HG02610 (cell line): ENCODE data around the gene TPM1.
"Not testable (repeated sequence)": the region's sequence is repeated elsewhere in the genome, so short reads cannot be mapped to it uniquely, and the experiment has no call there.

Experiments used
- ATAC-seq: cut with Tn5 transposase; IDR thresholded peaks from one replicate; pipeline ENCODE4 v1.9.1; 2021; ENCODE audit warnings: mild to moderate bottlenecking, moderate library complexity; ENCODE audit not compliant: unreplicated experiment

TPM1 gene

GRCh38 chr15:63041974-63042876, at the start of gene TPM1:
Gene TPM1, plus strand, starts transcription at chr15:63042747. Its CDS starts 83 bp downstream, at chr15:63042830.
- no peak for ATAC-seq

DNA sequence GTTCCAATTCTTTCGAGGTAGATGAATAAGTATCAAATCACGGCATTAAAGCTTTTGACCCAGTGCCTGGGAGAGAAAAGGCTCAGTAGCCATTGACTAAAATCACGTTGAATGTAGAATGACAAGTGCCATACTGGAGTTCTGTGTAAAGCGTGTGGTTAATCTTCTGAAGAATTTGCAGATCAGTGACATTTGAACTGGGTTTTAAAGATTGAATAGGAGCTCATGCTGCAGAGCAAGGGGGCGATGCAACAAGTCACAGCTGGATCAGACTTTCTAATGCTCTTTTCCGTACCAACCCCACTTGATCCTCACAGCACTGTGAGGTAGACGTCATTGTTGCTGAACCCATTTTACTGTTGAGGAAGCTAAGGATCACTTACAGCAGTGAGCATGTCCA, 49.5 kb upstream of the TPM1 start:
- no peak for ATAC-seq

GRCh38 chr15:62993632-62994031, 48.9 kb upstream of the TPM1 start:
- ATAC-seq, result not testable (repeated sequence)

DNA sequence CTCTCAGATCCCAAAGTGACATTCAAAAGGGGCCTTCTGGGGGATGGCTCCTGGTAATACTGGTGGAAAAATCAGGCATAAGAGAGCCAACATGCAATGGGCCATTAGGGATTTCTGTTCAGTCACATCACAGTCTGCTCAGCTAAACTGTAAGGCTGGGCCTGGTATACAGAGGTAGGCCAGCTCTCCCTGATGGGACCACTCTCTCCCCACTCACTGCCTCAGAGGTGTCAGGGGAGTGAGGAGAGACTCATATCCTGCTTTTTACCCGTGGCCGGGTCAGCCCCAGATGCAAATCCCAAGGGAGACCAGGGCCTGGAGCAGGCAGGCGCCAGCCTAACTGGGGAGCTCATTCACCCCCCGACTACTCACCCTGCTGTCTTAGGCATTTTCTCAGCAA, 48.1 kb upstream of the TPM1 start:
- no peak for ATAC-seq

GRCh38 chr15:62994975-62995681, 47.4 kb upstream of the TPM1 start:
- no peak for ATAC-seq

DNA sequence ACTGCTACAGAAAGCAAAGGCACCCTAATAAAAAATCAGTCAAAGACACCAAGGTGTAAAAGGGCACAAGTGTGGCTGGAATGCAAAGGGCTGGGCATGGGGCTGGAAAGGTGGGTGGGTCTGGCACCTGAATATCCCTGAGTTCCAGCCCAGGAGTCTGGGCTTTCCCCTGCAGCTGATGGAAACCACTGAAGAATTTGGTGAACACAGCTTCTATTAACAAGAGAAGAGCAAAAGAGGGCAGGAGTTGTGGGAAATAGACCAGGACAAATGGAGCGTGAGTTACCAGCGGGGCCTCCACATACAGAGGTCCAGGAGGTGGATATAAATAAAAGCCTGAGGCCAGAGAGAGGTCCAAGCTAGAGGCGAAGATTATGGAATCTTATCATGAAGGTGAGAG, 45.1 kb upstream of the TPM1 start:
- ATAC-seq, result no peak

DNA sequence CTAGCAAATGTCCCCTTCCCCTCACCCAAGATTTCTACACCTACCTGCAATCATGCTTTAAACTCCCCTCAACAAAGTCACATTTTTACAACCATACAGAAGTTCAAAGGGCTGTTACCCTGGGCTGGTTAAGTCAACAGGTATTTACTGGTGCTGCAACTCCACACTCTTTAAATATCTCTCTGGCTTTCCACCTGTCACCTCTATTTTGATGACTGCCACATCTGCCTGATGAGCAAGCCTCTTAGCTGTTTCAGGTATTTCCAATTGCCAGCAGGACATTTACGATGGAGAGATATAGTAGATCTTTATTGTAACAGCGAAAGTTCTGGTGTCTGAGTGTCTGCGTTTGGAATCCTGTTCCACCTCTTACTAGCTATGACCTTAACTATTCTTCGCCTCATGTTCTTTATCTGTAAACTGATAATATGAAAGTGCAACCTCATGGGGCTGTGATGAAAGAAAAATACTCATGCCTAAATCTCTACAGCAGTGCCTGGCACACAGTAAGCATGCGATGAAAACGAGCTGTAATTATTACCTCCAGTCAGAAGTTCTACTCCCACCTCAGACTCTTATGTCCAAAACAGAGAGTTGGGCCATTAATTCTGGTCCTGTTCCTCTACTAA, 44.2 kb upstream of the TPM1 start:
- no peak for ATAC-seq

- no peak for ATAC-seq
Observed at GRCh38 chr15:62999178-62999577, 43.4 kb upstream of the TPM1 start.

DNA sequence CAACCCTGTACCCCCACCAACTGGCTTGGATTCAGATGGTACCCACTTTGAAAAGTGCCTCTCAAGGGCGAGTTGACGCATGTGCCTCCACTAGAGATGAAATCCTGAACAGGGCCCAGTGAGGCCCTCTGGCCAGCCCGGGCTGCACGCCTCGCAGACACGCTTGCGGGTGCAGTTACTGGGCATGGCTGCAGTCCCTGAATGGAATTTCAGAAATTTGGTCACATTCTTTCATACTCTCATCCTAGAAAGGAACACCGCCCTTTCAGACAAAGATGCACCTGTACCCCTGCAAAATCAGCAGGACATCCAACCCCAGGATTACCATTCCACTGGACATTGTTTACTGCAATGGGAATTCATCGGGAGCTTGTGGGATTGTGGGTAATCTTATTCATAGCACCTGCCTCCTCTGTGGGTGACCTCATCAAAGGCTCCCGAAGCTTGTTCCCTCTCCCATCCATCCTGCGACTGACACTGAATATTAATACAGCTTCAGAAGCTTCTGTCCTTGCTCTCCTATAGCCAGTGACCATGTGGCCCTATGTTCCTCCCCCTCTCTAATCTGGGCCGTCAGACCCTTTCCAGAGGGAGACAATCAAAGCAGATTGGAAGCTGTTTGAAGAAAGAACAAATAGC, 42.5 kb upstream of the TPM1 start:
- ATAC-seq, result no peak

DNA sequence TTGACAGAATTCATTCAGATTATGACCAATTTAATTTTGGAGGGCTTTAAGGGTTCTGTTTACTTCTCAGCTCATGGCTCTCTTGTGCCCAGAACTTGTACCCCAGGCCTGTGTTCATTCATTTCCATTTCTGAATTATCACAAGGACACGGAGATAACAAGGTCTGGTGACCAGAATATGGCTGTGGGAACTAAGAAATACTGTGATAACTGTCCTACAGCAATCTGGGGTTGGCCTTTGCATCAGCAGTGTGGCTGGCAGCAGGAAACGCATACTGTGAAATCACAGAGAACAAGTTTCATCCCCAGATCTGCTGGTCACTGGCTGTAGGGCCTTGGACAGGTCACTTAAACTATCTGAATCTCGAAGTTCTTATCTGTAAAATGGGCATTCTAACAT, 41.8 kb upstream of the TPM1 start:
- ATAC-seq, result no peak

DNA sequence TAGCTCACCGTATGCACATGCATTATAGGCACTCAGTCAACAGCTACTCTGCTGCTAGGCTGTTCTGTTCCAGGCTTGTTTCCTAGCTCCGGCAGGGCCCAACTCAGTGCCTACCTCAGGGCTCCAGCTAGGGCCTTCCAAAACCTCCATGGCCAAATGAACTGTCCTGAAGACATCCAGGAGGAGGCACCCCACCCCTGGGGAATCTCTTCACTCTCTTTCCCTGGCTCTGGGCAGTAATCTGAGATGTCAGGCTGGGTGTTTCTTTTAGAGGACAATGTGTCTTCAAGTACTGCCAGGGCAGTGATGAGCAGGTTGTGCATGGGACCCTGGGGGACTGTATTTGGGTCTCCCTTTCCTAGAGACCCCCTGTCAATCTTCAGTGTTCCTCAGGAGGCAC, 38.3 kb upstream of the TPM1 start:
- no peak for ATAC-seq

DNA sequence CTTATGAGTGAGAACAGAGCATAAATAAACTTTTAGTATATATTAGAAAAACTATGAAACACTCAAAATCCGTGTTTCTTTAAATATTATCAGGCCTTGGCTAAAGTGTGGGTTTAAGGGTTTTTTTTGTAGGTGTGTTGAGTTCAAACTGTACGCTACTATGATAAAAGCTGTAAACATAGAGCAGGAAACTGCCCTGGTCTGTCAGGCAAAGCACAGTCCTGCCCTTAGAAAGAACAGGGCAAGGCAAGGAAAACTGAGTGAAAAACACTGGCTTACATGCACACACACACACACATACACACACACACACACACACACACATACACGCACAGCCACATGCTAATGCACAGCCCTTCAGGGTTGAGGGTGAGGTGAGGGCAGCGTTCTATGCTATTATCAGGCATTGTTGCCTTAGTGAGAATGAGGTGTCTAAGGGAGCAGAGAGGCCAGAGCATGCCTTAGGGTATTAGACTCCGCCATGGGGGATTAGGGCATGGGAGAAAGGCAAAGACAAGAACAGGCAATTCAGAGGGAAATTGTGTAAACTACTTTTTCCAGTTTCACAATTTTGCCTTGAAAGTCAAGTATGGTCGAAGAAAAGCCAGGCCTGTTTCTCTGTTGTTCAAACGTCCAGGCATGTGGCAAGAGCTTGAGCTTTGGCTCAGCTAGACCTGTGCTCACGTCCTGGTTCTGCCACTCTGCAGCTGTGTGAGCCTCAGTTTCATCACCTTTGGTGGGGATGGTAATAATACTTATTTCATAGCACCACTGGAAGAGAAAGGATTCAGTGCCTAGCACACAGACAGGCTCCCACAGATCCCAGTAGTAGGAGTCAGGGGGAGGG, 36.3 kb upstream of the TPM1 start:
- ATAC-seq, result no peak

DNA sequence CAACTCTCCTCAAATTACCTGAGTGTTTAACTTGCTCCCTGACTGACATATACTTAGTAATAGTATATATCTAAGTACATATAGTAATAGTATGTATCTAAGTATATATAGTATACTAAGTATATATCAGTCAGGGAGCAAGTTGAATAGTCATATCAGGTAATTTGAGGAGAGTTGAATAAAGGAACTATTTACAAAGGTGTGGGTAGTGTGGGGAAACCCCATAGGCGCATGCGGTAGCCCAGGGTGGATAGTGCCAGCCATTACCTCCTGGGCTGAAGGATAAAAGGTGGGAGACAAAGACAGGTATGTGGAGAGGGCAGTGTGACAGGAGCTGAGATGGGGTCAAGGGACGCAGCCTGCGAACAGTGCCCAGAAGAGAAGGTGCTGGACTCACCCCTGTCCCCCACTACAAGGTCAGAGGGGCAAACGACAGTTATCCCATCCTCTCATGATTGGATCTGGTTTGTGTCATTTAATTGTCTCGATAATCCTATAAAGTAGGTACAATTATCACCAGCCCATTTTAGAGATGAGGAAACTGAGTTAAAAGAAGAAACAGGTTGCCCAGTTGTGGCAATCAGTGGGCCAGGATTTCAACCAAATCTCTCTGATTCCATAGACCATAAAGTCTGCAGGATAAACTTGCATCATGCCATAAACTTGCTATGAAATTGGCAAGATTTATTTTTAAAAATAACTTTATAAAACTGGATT, 34.1 kb upstream of the TPM1 start:
- ATAC-seq, result no peak

- no peak for ATAC-seq
Observed at GRCh38 chr15:63010386-63010785, 32.2 kb upstream of the TPM1 start.

DNA sequence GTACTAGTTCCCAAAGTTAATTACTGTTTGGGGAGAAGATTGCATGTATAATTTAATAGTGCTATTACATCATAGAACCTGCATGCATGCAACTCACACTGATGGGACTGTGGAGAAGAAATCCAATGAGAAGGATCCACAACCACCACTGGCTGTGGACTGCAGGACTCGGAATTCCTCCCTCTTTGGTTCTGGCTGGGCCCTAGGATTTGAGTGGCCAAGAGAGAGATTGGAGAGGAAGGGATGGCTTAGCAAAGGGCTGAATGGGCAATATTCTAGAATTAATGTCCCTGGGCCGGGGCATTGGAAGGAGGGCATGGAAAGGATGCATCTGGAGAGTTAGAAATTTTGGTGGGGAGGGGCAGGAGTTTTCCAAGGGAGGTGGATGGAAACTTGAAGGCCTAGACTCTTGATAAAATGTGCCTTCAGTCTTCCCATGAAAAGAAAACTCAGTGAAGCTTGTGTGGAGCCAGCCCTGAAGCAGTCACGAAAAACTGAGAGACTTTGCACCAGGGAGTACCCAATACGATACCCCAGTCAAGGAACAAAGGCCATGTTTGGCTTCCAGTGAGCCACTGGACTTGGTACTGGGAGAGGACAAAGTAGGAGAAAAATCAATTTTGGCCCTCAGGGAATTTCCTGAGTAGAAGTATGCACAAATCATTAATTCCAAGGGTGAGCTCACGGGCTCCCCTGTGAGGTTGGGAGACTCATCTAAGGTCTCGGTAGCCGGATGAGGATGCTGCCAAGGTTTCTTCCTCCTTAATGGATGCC, 31.4 kb upstream of the TPM1 start:
- ATAC-seq, result no peak

- ATAC-seq, result no peak
Observed at GRCh38 chr15:63012444-63012843, 30.1 kb upstream of the TPM1 start.

- ATAC-seq, result no peak
Observed at GRCh38 chr15:63013052-63013808, 29.3 kb upstream of the TPM1 start.

GRCh38 chr15:63014578-63014977, 28.0 kb upstream of the TPM1 start:
- ATAC-seq, result no peak
